Gastrocnemius medialis (tissue), 4 donors: ENCODE measurements around the gene SLC18A2. TPM values are rescaled to one million over a fixed set of nuclear protein-coding genes. Genes with fewer than 3 reads are reported as not detected.

Experiments
- ATAC-seq, 2 donors: fragments of 150-250 bp; one replicate each; pipeline ENCODE4 v1.9.1; 2016
- DNase-seq, 2 donors: peaks; one replicate each; pipeline ENCODE4 v3.0.0-alpha.2; 2019
- H3K27ac ChIP-seq, 4 donors: fragments of 200-600 bp; sonication (generic); 1 replicate in 1 of 4; 2 replicates in 3 of 4; pipeline ENCODE4 v1.5.1; 2016 to 2018; ENCODE audit warnings: mild to moderate bottlenecking in 2 of 4, moderate library complexity in 1 of 4
- H3K27me3 ChIP-seq, 3 donors: fragments of 200-600 bp; sonication (generic) in 2 of 3; 1 replicate in 1 of 3; 2 replicates in 2 of 3; pipeline versions ENCODE4 v1.5.1 to v1.6.0; 2016 to 2019; ENCODE audit warnings: mild to moderate bottlenecking in 1 of 3, moderate library complexity in 1 of 3
- H3K36me3 ChIP-seq, 2 donors: fragments of 200-600 bp; sonication (generic) in 1 of 2; one replicate each; pipeline ENCODE4 v1.5.1; 2017 to 2018
- H3K4me1 ChIP-seq, 2 donors: fragments of 200-600 bp; sonication (generic) in 1 of 2; one replicate each; pipeline ENCODE4 v1.5.1; 2016 to 2017; ENCODE audit warnings: mild to moderate bottlenecking in 2 of 2
- H3K4me3 ChIP-seq, 4 donors: fragments of 200-600 bp; sonication (generic) in 3 of 4; 1 replicate in 1 of 4; 2 replicates in 3 of 4; pipeline ENCODE4 v1.5.1; 2016 to 2019; ENCODE audit warnings: mild to moderate bottlenecking in 2 of 4
- H3K9me3 ChIP-seq, 3 donors: fragments of 200-600 bp; sonication (generic) in 2 of 3; 1 replicate in 1 of 3; 2 replicates in 2 of 3; pipeline ENCODE4 v1.5.1; 2016 to 2019
- POLR2A ChIP-seq, 2 donors: fragments of 450-650 bp; IDR thresholded peaks; one replicate each; pipeline ENCODE4 v1.6.1; 2017; ENCODE audit warnings: antibody characterized with exemption in 2 of 2, mild to moderate bottlenecking in 2 of 2, moderate library complexity in 2 of 2
- in situ Hi-C, 4 donors: fragments of 200-750 bp; cut with MboI; loops; one replicate each; pipeline versions ENCODE4 v1.15.0 to v1.8.0; 2017; ENCODE audit warnings: low sequenced_read_pairs in 4 of 4
- intact Hi-C: fragments of 100-400 bp; cut with DNase I; formaldehyde crosslinking; loops from one replicate; pipeline ENCODE4 v1.15.1; 2023; ENCODE audit warnings: low total_unique reads
- total RNA-seq, 4 donors: library from RNA; depleted of rRNA; stranded (reverse); fragments of >200 nt; gene quantifications; one replicate each; pipeline versions ENCODE4 v1.1.0 to v1.2.3, GENCODE V29; 2016
- TF ChIP-seq, protein P1 (sequence below), 5 experiments: fragments of 450-650 bp in 3 of 5; fragments of 200-600 bp in 2 of 5; sonication (generic) in 2 of 5; IDR thresholded peaks in 4 of 5; conservative IDR thresholded peaks in 1 of 5; 1 replicate in 4 of 5; 2 replicates in 1 of 5; pipeline ENCODE4 v1.5.1; 2016 to 2019; ENCODE audit warnings: antibody characterized with exemption in 5 of 5, mild to moderate bottlenecking in 3 of 5, moderate library complexity in 3 of 5

The SLC18A2 gene
- total RNA-seq, 4 donors from 2014 or later, result 0.04 to 0.39 (median 0.13) TPM

DNA sequence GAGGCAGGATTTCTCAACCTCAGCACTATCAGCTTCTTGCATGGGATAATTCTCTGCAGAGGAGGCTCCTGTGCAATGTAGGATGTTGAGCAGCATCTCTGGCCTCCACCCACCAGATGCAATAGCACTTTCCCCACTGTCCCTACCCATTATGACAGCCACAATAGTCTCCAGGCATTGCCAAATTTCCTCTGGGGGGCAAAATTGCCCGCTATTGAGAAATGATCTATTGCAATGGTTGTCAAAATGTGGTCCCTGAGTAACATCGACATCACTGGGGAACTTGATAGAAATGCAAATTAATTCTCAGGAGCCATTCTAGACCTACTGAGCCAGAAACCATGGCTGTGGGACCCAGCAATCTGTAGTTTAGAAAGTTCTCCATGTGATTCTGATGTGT, 36.6 kb upstream of the SLC18A2 start:
- Histone ChIP-seq H3K27ac (no peak overlapping the region), H3K9me3 (no peaks in the 10 kb centered on the region), H3K27me3 (no peaks in the 10 kb centered on the region), H3K36me3 (no peaks in the 10 kb centered on the region), H3K4me1 (no peaks in the 10 kb centered on the region), H3K4me3 (no peak overlapping the region)
- DNase-seq (no peak), ATAC-seq (no peak)
- TF ChIP-seq, protein P1, sequence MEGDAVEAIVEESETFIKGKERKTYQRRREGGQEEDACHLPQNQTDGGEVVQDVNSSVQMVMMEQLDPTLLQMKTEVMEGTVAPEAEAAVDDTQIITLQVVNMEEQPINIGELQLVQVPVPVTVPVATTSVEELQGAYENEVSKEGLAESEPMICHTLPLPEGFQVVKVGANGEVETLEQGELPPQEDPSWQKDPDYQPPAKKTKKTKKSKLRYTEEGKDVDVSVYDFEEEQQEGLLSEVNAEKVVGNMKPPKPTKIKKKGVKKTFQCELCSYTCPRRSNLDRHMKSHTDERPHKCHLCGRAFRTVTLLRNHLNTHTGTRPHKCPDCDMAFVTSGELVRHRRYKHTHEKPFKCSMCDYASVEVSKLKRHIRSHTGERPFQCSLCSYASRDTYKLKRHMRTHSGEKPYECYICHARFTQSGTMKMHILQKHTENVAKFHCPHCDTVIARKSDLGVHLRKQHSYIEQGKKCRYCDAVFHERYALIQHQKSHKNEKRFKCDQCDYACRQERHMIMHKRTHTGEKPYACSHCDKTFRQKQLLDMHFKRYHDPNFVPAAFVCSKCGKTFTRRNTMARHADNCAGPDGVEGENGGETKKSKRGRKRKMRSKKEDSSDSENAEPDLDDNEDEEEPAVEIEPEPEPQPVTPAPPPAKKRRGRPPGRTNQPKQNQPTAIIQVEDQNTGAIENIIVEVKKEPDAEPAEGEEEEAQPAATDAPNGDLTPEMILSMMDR (IDR thresholded peaks at IDR 0.05 in 4 of 5, conservative IDR thresholded peaks at IDR 0.05 in 1 of 5), result no peak
- no peak for TF ChIP-seq POLR2A (IDR thresholded peaks at IDR 0.05)
- intact Hi-C loops, result no loop called here
- in situ Hi-C loops, result loop anchor here (25.0 kb wide), 2 partner anchors 233 to 1033 kb away; no protein-coding TSS in a partner anchor

DNA sequence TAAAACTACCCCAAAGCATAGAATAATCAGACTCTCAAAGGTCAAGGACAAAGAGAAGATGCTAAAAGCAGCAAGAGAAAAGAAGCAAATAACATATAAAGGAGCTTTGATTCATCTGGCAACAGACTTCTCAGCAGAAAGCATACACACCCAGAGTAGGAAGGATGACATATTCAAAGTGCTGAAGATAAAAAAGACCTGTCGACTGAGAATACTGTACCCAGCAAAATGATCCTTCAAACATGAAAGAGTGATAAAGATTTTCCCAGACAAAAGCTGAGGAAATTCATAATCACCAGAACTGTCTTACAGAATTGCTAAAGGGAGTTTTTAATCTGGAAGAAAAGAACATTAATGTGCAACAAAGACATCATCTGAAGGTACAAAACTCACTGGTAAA, 28.7 kb upstream of the SLC18A2 start:
- H3K27ac ChIP-seq, result no peak overlapping the region
- no peaks in the 10 kb centered on the region for H3K9me3 ChIP-seq
- H3K4me3 ChIP-seq, result no peak overlapping the region
- H3K4me1 ChIP-seq, result peaks cover 0 to 8% of the 10 kb centered on the region in 2 donors
- TF ChIP-seq, protein P1 (IDR thresholded peaks at IDR 0.05 in 4 of 5, conservative IDR thresholded peaks at IDR 0.05 in 1 of 5), result no peak
- no peak for TF ChIP-seq POLR2A (IDR thresholded peaks at IDR 0.05)
- intact Hi-C loops, result no loop called here
- ATAC-seq (no peak), DNase-seq (no peak)
- H3K27me3 ChIP-seq, result peaks cover 19 to 20% (median 20%) of the 10 kb centered on the region in 3 donors
- no peaks in the 10 kb centered on the region for H3K36me3 ChIP-seq
- in situ Hi-C loops, result loop anchor here (25.0 kb wide), 2 partner anchors 225 to 1025 kb away; no protein-coding TSS in a partner anchor

DNA sequence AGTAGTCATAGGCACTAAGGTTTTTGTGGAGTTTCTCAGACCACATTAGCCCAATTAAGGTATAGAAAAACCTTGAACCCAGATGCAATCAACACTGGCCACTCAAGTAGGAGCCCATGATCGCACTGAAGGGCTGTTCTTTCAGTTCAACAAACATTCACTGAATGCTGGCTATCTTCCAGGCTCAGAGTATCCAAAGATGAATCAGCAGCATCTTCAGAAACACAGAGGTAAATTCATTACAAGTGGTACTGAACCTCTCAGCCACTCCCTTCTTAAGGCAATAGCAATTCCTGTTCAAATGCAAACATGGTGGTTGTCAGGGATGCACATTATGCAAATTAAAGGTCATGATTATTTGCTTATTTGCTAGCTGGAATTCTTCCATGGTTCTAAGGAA, 26.5 kb upstream of the SLC18A2 start:
- DNase-seq (no peak), ATAC-seq (no peak)
- TF ChIP-seq, protein P1 (IDR thresholded peaks at IDR 0.05 in 4 of 5, conservative IDR thresholded peaks at IDR 0.05 in 1 of 5), result no peak
- no peak for TF ChIP-seq POLR2A (IDR thresholded peaks at IDR 0.05)
- Histone ChIP-seq H3K4me3 (no peak overlapping the region), H3K27ac (no peak overlapping the region), H3K9me3 (no peaks in the 10 kb centered on the region), H3K36me3 (no peaks in the 10 kb centered on the region), H3K27me3 (peaks cover 23 to 36% (median 26%) of the 10 kb centered on the region in 3 donors), H3K4me1 (peaks cover 0 to 8% of the 10 kb centered on the region in 2 donors)
- in situ Hi-C loops (loop anchor here (25.0 kb wide), 2 partner anchors 223 to 1023 kb away; no protein-coding TSS in a partner anchor), intact Hi-C loops (no loop called here)

DNA sequence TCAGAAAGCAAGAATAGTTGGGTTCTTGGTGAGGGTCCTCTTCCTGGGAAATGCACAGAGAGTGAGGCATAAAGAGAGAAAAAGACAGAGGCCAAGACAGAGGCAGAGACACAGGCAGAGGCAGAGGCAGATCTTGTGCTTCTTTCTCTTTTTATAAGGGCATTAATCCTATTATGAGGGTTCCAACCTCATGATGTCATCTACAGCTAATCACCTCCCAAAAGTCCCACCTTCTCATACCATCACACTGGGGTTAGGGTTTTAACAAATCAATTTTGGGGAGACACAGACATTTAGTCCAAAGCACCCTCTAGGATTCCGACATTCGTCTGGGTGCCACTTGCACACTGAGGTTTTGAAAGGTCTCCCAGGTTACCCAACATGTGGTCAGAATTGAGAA, 25.8 kb upstream of the SLC18A2 start:
- H3K27me3 ChIP-seq, result peaks cover 23 to 36% (median 30%) of the 10 kb centered on the region in 3 donors
- no peak for DNase-seq
- in situ Hi-C loops, result loop anchor here (25.0 kb wide), 2 partner anchors 222 to 1022 kb away; no protein-coding TSS in a partner anchor

More for the DNA sequence above, 25.8 kb upstream of the SLC18A2 start:
- no peak overlapping the region for H3K4me3 ChIP-seq
- no peak for ATAC-seq
- TF ChIP-seq, protein P1 (IDR thresholded peaks at IDR 0.05 in 4 of 5, conservative IDR thresholded peaks at IDR 0.05 in 1 of 5), result no peak
- no peak for TF ChIP-seq POLR2A (IDR thresholded peaks at IDR 0.05)
- intact Hi-C loops, result loop anchor here (5.0 kb wide), 1 partner anchor 1027 kb away; no protein-coding TSS in a partner anchor
- no peaks in the 10 kb centered on the region for H3K36me3 ChIP-seq
- H3K9me3 ChIP-seq, result no peaks in the 10 kb centered on the region
- no peak overlapping the region for H3K27ac ChIP-seq
- peaks cover 0 to 8% of the 10 kb centered on the region in 2 donors for H3K4me1 ChIP-seq
